Trophoblast cell (in vitro differentiated cells and primary cell): ENCODE results near the gene SPTB.

Source experiments
- DNase-seq, 2 donors: peaks; one replicate each; pipeline ENCODE4 v3.0.0-alpha.2; 2016
- H2AFZ ChIP-seq: 2 replicates; pipeline ENCODE4 v1.6.1; 2013; ENCODE audit warnings: low read length, moderate library complexity, mild to moderate bottlenecking; ENCODE audit not compliant: insufficient read depth, poor library complexity
- H2AK5ac ChIP-seq: 2 replicates; pipeline ENCODE4 v1.6.1; 2013; ENCODE audit warnings: mild to moderate bottlenecking, low read length
- H2BK120ac ChIP-seq: 2 replicates; pipeline ENCODE4 v1.6.1; 2013; ENCODE audit warnings: low read length, mild to moderate bottlenecking, moderate library complexity; ENCODE audit not compliant: insufficient read depth, poor library complexity
- H2BK12ac ChIP-seq: 2 replicates; pipeline ENCODE4 v1.6.1; 2013; ENCODE audit warnings: mild to moderate bottlenecking, low read length, moderate library complexity
- H2BK5ac ChIP-seq: 2 replicates; pipeline ENCODE4 v1.6.1; 2013; ENCODE audit warnings: low read length, low read depth, moderate library complexity, mild to moderate bottlenecking; ENCODE audit not compliant: poor library complexity
- H3K14ac ChIP-seq: 2 replicates; pipeline ENCODE4 v1.6.1; 2013; ENCODE audit warnings: mild to moderate bottlenecking, low read length
- H3K18ac ChIP-seq: 2 replicates; pipeline ENCODE4 v1.6.1; 2013; ENCODE audit warnings: mild to moderate bottlenecking, low read length
- H3K23ac ChIP-seq: 2 replicates; pipeline ENCODE4 v1.6.1; 2013; ENCODE audit warnings: low read length
- H3K27ac ChIP-seq: 2 replicates; pipeline ENCODE4 v1.5.1; 2013; ENCODE audit warnings: low read depth, mild to moderate bottlenecking, inconsistent platforms, low read length, moderate library complexity
- H3K27me3 ChIP-seq: 2 replicates; pipeline ENCODE4 v1.6.1; 2013; ENCODE audit warnings: inconsistent platforms, mild to moderate bottlenecking, low read length, moderate library complexity; ENCODE audit not compliant: insufficient read depth
- H3K36me3 ChIP-seq, 2 experiments: 1 replicate in 1 of 2; 2 replicates in 1 of 2; pipeline ENCODE4 v1.6.1; 2013; ENCODE audit warnings: low read length in 2 of 2, mild to moderate bottlenecking in 2 of 2, moderate library complexity in 1 of 2; ENCODE audit not compliant: insufficient read depth in 2 of 2, control insufficient read depth in 1 of 2
- H3K4ac ChIP-seq: 2 replicates; pipeline ENCODE4 v1.6.1; 2013; ENCODE audit warnings: low read depth, mild to moderate bottlenecking, low read length, moderate library complexity
- H3K4me1 ChIP-seq, 2 experiments: 1 replicate in 1 of 2; 2 replicates in 1 of 2; pipeline ENCODE4 v1.6.1; 2013; ENCODE audit warnings: low read length in 2 of 2, mild to moderate bottlenecking in 2 of 2, moderate library complexity in 1 of 2; ENCODE audit not compliant: insufficient read depth in 2 of 2, control insufficient read depth in 1 of 2
- H3K4me2 ChIP-seq: 2 replicates; pipeline ENCODE4 v1.6.1; 2013; ENCODE audit warnings: inconsistent platforms, mild to moderate bottlenecking, low read length, moderate library complexity
- H3K4me3 ChIP-seq: 2 replicates; pipeline ENCODE4 v1.5.1; 2013; ENCODE audit warnings: mild to moderate bottlenecking, low read depth, low read length, inconsistent platforms
- H3K79me1 ChIP-seq: one replicate; pipeline ENCODE4 v1.6.1; 2013; ENCODE audit warnings: low read length
- H3K79me2 ChIP-seq: 2 replicates; pipeline ENCODE4 v1.6.1; 2013; ENCODE audit warnings: low read length, mild to moderate bottlenecking; ENCODE audit not compliant: control insufficient read depth, insufficient read depth, poor library complexity
- H3K9ac ChIP-seq: 2 replicates; pipeline ENCODE4 v1.6.1; 2013; ENCODE audit warnings: mild to moderate bottlenecking, low read length
- H3K9me3 ChIP-seq: 2 replicates; pipeline ENCODE4 v1.6.1; 2013; ENCODE audit warnings: low read depth, mild to moderate bottlenecking, control low read depth, inconsistent platforms, low read length; ENCODE audit not compliant: insufficient read depth
- H4K12ac ChIP-seq: 2 replicates; pipeline ENCODE4 v1.6.1; 2013; ENCODE audit warnings: low read depth, mild to moderate bottlenecking, low read length, moderate library complexity
- H4K8ac ChIP-seq: 2 replicates; pipeline ENCODE4 v1.6.1; 2013; ENCODE audit warnings: low read depth, mild to moderate bottlenecking, low read length, moderate library complexity
- H4K91ac ChIP-seq: one replicate; pipeline ENCODE4 v1.6.1; 2013; ENCODE audit warnings: low read depth, mild to moderate bottlenecking, low read length, moderate library complexity
- WGBS: extraction: QIAGEN DNeasy Blood & Tissue Kit; methylation state at CpG from one replicate; pipeline ENCODE4 v1.1.7; 2013; ENCODE audit warnings: missing lambda C conversion rate; ENCODE audit not compliant: insufficient read length, insufficient coverage; ENCODE audit errors: extremely low coverage; 5-methylcytosine and 5-hydroxymethylcytosine counted together

The SPTB gene

GRCh38 chr14:64870160-64870559 lies 9.5 kb downstream of the SPTB start:
- Histone ChIP-seq H3K14ac (no peak overlapping the region), H3K18ac (no peak overlapping the region), H3K4me2 (no peak overlapping the region), H2AK5ac (no peak overlapping the region), H3K4ac (no peak overlapping the region), H4K91ac (no peak overlapping the region), H3K36me3 (no peaks in the 10 kb centered on the region), H2BK120ac (no peak overlapping the region), H4K12ac (no peak overlapping the region), H3K9me3 (no peaks in the 10 kb centered on the region), H2BK5ac (no peak overlapping the region), H3K27ac (no peak overlapping the region), H3K79me1 (no peaks in the 10 kb centered on the region), H3K27me3 (no peaks in the 10 kb centered on the region), H3K4me1 (no peaks in the 10 kb centered on the region), H2AFZ (no peak overlapping the region), H3K23ac (no peak overlapping the region), H3K4me3 (no peak overlapping the region), H3K79me2 (no peaks in the 10 kb centered on the region), H3K9ac (no peak overlapping the region), H2BK12ac (no peak overlapping the region), H4K8ac (no peak overlapping the region)
- no CpG with 5 or more reads among the region's 2 CpGs for WGBS
- DNase-seq: no peak

GRCh38 chr14:64868841-64869240 lies 10.9 kb downstream of the SPTB start:
- no peak overlapping the region for H3K14ac ChIP-seq
- H2AK5ac ChIP-seq: no peak overlapping the region
- H3K9me3 ChIP-seq: no peaks in the 10 kb centered on the region
- H4K12ac ChIP-seq: no peak overlapping the region
- no peak overlapping the region for H2BK12ac ChIP-seq
- H3K4me1 ChIP-seq: no peaks in the 10 kb centered on the region
- no peak overlapping the region for H3K4ac ChIP-seq
- no peak overlapping the region for H3K4me3 ChIP-seq
- no peak overlapping the region for H3K18ac ChIP-seq
- H3K27me3 ChIP-seq: no peaks in the 10 kb centered on the region
- H3K79me1 ChIP-seq: no peaks in the 10 kb centered on the region
- H3K27ac ChIP-seq: no peak overlapping the region
- no peak overlapping the region for H2BK5ac ChIP-seq
- no peak overlapping the region for H3K9ac ChIP-seq
- H2AFZ ChIP-seq: no peak overlapping the region
- no peak for DNase-seq
- H4K91ac ChIP-seq: no peak overlapping the region
- no peak overlapping the region for H2BK120ac ChIP-seq
- no peaks in the 10 kb centered on the region for H3K79me2 ChIP-seq
- no CpG with 5 or more reads among the region's 1 CpG for WGBS
- no peaks in the 10 kb centered on the region for H3K36me3 ChIP-seq
- no peak overlapping the region for H3K23ac ChIP-seq
- H3K4me2 ChIP-seq: no peak overlapping the region
- no peak overlapping the region for H4K8ac ChIP-seq

- Histone ChIP-seq H2AFZ (no peak overlapping the region), H4K8ac (no peak overlapping the region), H3K4me2 (no peak overlapping the region), H3K9ac (no peak overlapping the region), H2BK5ac (no peak overlapping the region), H4K12ac (no peak overlapping the region), H3K79me1 (no peaks in the 10 kb centered on the region), H2BK12ac (no peak overlapping the region), H3K4me3 (no peak overlapping the region), H3K4me1 (no peaks in the 10 kb centered on the region), H2BK120ac (no peak overlapping the region), H2AK5ac (no peak overlapping the region), H3K79me2 (no peaks in the 10 kb centered on the region), H4K91ac (no peak overlapping the region), H3K23ac (no peak overlapping the region), H3K4ac (no peak overlapping the region), H3K9me3 (no peaks in the 10 kb centered on the region), H3K36me3 (no peaks in the 10 kb centered on the region), H3K18ac (no peak overlapping the region), H3K14ac (no peak overlapping the region), H3K27ac (no peak overlapping the region), H3K27me3 (no peaks in the 10 kb centered on the region)
- DNase-seq: no peak
- no CpG with 5 or more reads among the region's 2 CpGs for WGBS
Measured at GRCh38 chr14:64868379-64868778, 11.3 kb downstream of the SPTB start.

GRCh38 chr14:64867182-64867581 lies 12.5 kb downstream of the SPTB start:
- no peak overlapping the region for H3K14ac ChIP-seq
- WGBS: no CpG with 5 or more reads among the region's 3 CpGs
- no peaks in the 10 kb centered on the region for H3K79me1 ChIP-seq
- H4K8ac ChIP-seq: no peak overlapping the region
- H3K23ac ChIP-seq: no peak overlapping the region
- no peak overlapping the region for H3K18ac ChIP-seq
- H3K4ac ChIP-seq: no peak overlapping the region
- no peak for DNase-seq
- H3K27ac ChIP-seq: no peak overlapping the region
- no peak overlapping the region for H2BK12ac ChIP-seq
- no peaks in the 10 kb centered on the region for H3K79me2 ChIP-seq
- no peak overlapping the region for H2BK5ac ChIP-seq
- no peak overlapping the region for H2BK120ac ChIP-seq
- no peak overlapping the region for H4K91ac ChIP-seq
- H2AK5ac ChIP-seq: no peak overlapping the region
- no peak overlapping the region for H3K9ac ChIP-seq
- H3K4me2 ChIP-seq: no peak overlapping the region
- no peaks in the 10 kb centered on the region for H3K4me1 ChIP-seq
- no peaks in the 10 kb centered on the region for H3K27me3 ChIP-seq
- H2AFZ ChIP-seq: no peak overlapping the region
- no peak overlapping the region for H4K12ac ChIP-seq
- no peak overlapping the region for H3K4me3 ChIP-seq
- H3K9me3 ChIP-seq: no peaks in the 10 kb centered on the region
- H3K36me3 ChIP-seq: no peaks in the 10 kb centered on the region
